GM12865 (cell line): ENCODE measurements around the gene CABLES1.
A peak's percentile ranks its signal among the peaks of the same experiment; 100 is the strongest.

Experiments
- DNase-seq: peaks from one replicate; pipeline ENCODE4 v3.0.0; 2010; ENCODE audit warnings: low read depth
- H3K4me3 ChIP-seq: 2 replicates; pipeline ENCODE4 v1.5.1; 2011; ENCODE audit warnings: mild to moderate bottlenecking, low read depth, low read length, control low read depth
- TF ChIP-seq, protein P1 (sequence below): IDR thresholded peaks from 2 replicates; pipeline ENCODE4 v1.5.1; 2011; ENCODE audit warnings: low read length, control low read depth, low read depth, inconsistent platforms; ENCODE audit not compliant: insufficient read depth; ENCODE audit errors: missing control alignments

The CABLES1 gene

DNA sequence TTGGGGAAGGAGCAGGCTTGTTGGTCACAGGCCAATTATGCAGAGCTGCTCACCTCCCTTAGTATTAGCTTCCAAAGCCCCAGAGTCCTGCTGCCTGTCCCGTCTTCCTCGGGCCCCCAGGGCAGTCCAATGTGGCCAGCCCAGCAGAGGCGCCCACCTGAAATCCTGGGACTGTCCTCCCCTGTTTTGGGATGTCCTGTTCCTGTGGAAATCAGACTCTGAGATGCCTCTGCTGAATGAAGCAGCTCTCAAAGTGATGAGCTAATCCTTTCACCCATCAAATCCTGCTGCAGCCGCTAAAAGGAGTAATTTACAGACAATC, 105.3 kb downstream of the CABLES1 start:
- H3K4me3 ChIP-seq: no peak overlapping the region
- TF ChIP-seq, protein P1, sequence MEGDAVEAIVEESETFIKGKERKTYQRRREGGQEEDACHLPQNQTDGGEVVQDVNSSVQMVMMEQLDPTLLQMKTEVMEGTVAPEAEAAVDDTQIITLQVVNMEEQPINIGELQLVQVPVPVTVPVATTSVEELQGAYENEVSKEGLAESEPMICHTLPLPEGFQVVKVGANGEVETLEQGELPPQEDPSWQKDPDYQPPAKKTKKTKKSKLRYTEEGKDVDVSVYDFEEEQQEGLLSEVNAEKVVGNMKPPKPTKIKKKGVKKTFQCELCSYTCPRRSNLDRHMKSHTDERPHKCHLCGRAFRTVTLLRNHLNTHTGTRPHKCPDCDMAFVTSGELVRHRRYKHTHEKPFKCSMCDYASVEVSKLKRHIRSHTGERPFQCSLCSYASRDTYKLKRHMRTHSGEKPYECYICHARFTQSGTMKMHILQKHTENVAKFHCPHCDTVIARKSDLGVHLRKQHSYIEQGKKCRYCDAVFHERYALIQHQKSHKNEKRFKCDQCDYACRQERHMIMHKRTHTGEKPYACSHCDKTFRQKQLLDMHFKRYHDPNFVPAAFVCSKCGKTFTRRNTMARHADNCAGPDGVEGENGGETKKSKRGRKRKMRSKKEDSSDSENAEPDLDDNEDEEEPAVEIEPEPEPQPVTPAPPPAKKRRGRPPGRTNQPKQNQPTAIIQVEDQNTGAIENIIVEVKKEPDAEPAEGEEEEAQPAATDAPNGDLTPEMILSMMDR: no peak
- DNase-seq: no peak

DNA sequence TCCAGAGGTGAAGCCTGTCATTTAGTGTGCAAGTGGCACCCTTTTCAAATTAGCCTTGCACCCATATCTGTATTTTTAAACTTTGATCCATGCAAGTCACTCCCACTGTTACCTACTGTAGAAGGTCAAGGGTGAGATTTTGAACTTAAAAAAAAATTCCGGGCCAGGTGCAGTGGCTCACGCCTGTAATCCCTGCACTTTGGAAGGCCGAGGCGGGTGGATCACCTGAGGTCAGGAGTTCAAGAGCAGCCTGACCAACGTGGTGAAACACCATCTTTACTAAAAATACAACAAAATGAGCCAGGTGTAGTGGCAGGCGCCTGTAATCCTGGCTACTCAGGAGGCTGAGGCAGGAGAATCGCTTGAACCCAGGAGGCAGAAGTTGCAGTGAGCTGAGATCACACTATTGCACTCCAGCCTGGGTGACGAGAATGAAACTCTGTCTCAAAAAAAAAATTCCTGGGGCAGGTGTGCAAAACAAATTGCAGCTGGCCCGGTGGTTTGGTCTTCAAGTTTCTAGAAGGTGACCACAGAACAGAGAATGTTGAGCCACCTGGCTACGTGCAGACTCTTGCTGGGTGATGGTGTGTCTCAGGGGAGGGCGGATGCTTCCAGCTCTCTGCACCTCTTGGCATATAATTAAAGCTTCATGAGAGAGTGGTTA, 106.7 kb downstream of the CABLES1 start:
- peak; percentile 96 for DNase-seq
- peak overlapping the region; percentile 33; the same call in 1 of the 2 replicates for H3K4me3 ChIP-seq

DNA sequence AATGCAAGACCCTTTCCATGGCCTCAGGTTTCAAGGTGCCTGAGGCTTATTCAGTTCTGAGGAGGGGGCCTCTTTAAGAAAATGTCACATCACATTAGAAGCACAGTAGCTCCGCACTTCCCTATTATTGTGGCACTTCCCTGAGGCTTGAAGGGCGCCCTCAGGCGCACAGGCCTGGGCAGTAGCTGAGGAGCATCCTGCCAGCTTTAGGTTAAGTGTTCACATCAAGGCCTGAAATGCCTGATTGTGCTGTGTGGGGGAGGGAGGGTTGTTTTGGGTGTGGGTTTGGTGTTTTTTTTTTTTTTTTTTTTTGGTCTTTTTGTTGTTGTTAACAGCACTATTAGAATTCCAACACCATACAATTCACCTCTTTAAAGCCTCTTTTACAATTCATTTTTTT, 107.9 kb downstream of the CABLES1 start:
- no peak for DNase-seq

DNA sequence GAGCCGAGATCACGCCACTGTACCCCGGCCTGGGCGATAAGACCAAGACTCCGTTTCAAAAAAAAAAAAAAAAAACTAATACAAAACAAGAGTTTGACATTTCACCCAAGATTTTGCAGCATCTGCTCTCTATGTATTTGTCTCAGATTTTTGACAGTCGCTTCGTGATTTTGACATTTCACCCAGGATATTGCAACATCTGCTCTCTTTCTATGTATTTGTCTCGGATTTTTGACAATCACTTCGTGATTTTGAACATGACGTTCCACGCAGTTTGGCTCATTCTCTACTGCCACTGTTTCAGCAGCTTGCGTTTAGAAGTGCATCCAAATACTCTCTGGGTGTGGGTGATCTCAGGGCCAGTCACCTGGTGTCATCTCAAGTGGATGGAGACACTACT, 108.5 kb downstream of the CABLES1 start:
- DNase-seq: no peak
- TF ChIP-seq, protein P1: no peak
- H3K4me3 ChIP-seq: no peak overlapping the region

More for the DNA sequence above, 107.9 kb downstream of the CABLES1 start:
- no peak overlapping the region for H3K4me3 ChIP-seq
- TF ChIP-seq, protein P1: no peak

DNA sequence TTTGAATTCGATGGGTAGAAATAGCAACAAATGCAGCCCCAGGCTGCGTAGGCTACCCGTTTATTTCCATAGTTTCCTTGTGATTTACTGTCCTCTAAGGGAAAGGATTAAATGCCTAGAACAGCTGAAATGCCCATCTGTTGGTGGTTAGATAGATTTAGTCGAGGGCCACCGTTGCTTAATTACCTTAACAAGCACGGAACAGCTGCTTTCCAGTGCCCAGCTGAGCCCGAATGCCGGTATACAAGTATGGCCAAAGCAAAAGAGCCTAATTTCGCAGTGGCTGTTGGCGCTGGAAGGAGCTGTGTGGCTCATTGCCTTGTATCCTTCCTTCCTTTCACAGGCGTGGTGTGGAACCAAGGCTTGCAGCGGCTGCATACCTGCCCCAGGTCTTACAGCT, 109.1 kb downstream of the CABLES1 start:
- TF ChIP-seq, protein P1: no peak
- H3K4me3 ChIP-seq: no peak overlapping the region
- no peak for DNase-seq

DNA sequence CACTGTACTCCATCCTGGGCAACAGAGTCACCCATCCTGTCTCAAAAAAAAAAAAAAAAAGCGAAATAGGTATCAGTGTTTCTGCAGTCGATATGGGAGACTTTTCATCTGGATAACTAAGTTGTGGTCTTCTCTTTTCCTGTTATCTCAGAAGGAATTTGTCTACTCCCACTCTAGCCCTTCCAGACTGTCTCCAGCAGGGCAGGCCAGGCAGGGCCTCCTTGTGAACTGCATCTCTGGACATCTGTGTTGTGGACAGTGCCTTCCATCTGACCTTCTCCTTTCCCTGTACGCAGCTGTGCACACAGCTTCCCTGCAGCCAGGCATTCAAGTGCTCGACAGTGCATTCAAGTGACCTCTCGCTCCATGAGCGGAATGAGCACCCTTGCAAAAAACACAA, 110.2 kb downstream of the CABLES1 start:
- no peak overlapping the region for H3K4me3 ChIP-seq
- TF ChIP-seq, protein P1: no peak
- no peak for DNase-seq

DNA sequence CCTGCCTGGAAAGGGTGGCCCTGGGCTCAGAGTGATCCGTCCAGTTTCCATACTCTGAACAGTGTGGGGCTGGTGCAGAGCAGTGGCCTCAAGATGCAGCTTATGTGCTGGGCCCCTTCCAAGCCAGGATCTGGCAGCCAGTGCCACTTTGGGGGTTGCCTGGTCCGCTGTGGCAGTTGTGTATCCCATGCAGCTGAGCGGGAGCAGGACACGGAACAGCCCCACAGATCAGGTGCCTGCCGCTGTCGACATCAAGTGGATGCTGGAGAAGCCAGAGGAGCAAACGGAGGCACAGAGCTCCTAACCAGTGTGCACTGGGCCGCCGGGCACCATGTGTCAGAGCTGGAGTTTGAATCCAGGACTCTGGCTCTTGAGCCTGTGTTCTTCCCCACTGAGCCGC, 112.0 kb downstream of the CABLES1 start:
- no peak for DNase-seq
- TF ChIP-seq, protein P1: no peak
- H3K4me3 ChIP-seq: no peak overlapping the region
